NCI-H526 (cell line): ENCODE measurements around the gene NLRC5.
"Not testable (repeated sequence)": the region's sequence is repeated elsewhere in the genome, so short reads cannot be mapped to it uniquely, and the experiment has no call there.

Experiments used
- DNase-seq, 2 experiments: peaks; one replicate each; lab custom pipeline; 2025; lab: John Stamatoyannopoulos, UW

Gene NLRC5

DNA sequence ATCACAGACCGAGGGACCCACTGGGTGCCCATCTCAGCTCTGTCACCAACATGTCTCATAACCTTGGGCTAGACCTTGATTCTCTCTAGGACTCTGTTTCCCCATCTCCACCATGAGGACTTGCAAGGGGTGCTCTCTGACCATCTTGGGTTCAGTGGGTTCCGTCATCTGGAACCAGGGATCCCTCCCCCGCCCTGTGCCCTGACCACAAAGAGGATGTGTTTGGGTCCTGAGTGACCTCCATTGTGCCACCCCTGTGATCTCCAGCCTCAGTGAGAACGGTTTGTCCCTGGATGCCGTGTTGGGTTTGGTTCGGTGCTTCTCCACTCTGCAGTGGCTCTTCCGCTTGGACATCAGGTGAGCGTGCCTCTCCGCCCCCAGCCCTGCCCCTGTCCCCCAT, 53.9 kb downstream of the NLRC5 start:
- DNase-seq, result no peak

DNA sequence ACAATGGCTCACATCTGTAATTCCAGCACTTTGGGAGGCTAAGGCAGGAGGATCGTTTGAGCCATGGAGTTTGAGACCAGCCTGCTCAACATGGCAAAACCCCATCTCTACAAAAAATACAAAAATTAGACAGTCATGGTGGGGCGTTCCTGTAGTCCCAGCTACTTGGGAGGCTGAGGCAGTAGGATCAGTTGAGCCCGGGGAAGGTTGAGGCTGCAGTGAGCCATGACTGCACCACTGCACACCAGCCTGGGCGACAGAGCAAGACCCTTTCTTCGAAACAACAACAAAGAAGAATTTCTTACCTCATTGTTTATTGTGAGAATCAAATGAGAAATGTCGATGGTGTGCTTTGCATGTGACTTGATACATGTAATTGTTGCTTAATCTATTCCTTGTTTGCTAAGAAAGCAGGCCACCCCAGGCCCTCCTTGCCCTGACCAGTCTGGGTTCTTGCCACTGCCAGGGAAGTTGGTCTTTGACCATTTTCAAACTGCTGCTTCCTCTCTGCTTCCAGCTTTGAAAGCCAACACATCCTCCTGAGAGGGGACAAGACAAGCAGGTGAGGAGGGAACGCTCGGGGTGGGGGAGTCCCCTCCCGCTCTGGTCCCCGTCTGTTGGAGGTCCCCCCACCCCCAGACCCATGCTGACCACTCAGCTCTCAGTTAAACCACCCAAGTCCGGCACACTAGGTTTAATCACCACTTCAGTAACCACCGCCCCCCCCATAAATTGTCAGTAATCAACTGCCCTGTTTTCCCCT, 55.8 kb downstream of the NLRC5 start:
- DNase-seq, result no peak

DNA sequence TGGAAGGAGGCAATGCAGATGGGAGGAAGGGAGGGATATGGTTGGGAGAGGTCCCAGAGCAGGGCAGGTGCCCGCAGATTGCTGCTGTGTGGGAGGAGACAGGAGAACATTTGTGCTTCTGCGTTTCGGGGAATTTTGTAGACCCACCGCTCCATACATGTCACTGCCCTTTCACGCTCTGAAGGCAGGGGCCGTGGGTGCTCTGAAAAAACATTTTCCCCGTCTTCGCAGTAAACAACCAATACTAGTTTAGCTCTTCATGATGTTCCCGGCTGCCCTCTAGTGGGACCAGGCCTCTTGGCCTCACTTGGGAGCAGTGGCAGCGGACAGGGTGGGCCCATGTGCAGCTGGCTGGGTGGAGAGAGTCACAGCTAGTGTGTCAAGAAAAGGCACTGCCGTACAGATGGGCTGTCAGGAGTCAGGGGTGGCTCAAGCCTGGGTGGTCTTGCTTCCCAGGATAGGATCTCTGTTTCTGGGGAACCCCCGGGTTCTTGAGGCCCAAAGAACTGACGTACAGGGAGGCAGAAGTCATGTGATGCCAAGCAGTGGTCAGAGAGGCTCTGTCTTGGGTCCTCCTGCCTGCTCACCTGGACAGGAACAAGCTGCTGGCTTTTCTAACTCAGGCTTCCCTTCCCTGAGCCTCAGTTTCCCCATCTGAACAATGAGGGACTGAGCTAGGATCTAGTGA, 56.5 kb downstream of the NLRC5 start:
- peak; percentile 36 to 62 for DNase-seq

DNA sequence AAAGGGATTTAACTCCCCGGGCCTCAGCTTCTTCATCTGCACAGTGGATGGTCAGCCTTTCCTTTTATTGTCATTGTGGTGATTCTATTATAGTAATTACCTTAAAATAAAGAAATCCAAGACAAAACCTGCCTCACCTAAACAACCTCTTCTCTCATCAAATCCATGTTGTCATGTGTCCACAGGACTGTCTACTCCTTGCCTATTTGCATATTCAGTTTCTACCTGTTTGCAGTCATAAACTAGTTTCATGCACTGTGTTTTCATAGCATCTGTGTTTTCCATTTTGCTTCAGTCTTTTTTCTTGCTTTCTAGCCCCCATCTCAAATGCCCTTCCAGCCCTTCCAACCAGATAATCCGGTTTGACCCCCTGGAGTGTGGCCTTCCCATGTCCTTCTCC, 58.7 kb downstream of the NLRC5 start:
- DNase-seq, result peak; percentile 20 to 34

DNA sequence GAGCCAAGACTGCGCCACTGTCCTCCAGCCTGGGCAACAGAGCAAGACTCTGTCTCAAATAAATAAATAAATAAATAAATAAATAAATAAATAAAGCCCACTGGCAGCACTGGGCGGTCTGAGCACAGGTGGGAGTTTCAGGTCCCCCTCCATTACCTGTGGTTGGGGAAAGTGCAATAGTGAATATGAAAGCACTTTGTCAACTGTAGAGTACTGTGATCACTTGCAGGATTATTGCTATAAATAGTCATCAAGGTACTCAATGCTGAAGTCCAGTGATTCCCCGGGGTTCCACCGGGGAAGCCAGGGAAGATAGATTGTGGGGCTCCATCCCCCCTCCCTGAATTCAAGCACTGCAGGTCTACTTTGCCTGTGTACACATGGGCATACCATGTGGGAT, 60.3 kb downstream of the NLRC5 start:
- DNase-seq, result peak in 1 of 2 experiments; percentile 19

DNA sequence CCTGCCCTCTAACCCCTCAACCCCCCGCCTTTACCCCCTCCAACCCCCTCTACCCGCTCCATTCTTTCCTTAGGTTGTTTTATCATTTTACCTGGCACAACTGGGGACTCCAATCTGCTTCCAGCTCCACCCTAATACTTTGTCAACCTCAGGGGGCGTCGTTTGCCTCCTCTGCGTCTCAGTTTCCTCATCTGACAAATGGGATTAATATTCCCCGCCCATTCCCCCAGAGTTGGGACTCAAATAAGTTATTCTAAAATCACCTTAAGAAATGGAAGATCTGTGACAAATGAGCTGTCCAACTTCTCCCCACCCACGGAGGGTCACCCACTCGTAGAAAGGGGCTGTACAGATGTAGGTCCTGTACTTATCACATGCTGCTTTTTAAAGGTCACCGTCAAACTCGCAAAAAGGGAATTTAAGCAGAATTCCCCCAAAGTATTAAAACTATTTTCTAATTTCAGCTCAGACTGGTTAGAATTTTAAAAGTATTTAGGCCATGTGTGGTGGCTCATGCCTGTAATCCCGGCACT, 62.4 kb downstream of the NLRC5 start:
- no peak for DNase-seq

DNA sequence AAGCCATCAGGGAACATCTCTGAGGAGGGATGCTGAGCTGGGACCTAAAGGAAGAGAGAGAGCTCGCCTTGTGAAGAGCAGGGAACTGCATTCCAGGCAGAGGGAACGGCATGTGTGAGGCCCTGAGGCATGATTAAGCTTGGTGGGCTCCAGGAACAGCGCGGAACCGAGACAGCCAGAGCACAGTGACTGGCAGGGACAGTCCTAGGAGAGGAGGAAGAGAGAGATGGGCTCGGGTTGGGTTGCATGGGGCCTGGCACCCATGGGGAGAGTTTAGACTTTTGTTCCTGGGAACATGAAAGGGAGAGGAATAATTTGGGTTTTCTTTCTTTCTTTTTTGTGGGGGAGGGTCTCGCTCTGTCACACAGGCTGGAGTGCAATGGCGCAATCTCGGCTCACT, 63.8 kb downstream of the NLRC5 start:
- no peak for DNase-seq

DNA sequence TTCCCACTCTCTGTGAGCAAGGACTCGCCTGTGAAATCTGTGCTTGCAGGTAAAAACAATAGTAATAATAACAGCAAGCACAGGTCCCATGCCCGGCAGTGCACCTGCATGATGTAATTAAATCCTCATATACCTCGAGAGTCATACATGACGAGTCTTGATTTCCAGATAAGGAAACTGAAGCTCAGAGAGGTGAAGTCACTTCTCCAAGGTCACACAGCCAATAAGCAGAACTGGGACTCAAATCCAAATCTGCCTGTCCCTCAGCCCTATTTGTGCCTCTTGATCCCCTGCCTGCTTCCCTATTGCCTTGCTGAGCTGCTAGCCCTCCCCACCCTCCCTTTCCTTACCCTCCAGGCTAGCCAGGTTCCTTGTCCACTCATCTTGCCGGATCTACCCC, 65.0 kb downstream of the NLRC5 start:
- no peak for DNase-seq

DNA sequence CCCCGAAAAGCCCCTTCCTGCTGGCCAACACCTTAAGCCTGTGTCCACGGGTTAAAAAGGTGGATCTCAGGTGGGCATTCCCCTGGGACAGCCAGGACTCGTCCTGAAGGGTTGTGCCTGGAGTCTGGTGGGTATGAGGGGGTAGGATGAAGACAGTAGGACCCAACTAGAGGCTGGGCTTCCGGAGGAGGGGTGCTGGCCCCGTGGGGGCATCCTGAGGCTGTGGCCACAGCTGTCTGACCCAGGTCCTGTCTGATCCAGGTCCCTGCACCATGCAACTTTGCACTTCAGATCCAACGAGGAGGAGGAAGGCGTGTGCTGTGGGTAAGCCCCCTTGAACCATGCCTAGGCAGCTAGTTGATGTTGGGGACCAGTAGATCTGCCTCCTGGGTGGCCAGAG, 65.4 kb downstream of the NLRC5 start:
- no peak for DNase-seq

DNA sequence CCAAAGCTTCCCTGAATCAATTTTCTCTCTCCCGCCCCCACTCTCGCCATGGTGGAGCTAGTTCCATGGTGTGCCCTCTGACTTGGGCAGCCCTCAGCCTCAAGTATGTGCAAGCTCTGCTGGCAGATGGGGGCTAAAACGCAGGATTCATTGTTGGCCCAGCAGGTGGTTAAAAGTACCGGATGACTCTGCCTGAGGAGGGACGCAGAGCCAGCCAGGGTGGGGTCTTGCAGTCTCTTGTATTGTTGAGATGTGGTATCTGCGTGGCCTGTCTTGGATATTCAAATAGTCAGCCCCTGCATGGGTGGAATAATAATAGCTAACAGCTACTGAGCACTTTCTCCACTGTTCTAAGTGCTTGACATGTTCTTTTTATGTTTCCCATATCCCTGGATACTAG, 66.3 kb downstream of the NLRC5 start:
- no peak for DNase-seq

DNA sequence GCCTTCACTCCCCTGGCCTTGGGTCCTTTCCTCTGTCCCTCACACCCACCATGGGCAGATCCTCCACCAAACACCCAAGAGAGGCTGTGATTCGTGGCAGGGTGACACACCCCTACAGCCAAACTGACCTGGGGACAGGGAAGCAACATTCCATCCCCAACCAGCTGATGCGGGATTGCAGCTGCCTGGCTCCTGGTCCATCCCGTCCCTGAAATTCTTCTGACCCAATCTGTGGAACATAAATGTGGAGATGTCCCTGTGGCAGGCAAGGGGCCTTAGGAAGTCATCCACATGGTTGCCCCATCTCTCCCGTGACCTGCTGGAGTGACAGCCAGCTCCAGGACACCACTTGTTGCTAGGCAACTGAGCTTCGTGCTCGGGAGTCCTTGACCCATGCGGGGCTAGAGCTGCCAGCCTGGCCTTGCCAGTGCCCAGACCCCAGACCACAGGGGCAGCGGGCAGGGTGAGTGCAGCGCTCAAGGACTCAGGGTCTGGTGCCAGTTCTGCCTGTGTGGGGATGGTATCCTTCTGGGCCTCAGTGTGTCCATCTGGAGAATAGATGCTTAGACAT, 69.0 kb downstream of the NLRC5 start:
- DNase-seq, result no peak

DNA sequence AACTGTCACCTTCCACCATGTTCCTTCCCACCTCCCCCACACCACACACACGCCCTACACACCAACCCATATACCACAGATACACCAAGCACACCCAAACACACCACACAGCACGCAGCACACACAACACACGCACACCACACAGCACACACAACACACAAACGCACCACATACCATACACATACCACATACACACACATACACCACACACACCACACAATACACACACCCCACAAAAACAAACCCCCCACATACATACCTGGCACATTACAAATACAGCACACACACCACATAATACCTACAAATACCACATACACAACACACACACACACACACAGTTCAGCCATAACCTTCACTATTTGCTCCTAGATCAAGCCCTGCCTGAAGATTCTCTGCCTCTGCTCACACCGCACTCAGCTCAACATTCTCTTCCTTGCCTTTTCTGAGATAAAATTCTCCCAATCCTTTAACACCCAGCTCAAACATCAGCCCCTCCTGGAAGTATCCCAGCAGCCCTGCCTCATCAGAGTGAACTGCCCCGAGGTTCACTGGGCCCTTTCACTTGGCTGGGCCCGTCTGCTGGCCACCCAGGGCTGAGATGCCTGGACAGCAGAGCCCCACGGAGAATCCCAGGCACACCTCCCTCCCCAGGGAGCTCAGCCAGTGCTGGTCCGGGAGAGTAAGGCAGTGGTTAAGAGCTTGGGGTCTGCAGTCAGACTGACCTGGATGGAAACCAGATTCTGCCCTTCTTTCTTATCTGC, 71.1 kb downstream of the NLRC5 start:
- no peak for DNase-seq

DNA sequence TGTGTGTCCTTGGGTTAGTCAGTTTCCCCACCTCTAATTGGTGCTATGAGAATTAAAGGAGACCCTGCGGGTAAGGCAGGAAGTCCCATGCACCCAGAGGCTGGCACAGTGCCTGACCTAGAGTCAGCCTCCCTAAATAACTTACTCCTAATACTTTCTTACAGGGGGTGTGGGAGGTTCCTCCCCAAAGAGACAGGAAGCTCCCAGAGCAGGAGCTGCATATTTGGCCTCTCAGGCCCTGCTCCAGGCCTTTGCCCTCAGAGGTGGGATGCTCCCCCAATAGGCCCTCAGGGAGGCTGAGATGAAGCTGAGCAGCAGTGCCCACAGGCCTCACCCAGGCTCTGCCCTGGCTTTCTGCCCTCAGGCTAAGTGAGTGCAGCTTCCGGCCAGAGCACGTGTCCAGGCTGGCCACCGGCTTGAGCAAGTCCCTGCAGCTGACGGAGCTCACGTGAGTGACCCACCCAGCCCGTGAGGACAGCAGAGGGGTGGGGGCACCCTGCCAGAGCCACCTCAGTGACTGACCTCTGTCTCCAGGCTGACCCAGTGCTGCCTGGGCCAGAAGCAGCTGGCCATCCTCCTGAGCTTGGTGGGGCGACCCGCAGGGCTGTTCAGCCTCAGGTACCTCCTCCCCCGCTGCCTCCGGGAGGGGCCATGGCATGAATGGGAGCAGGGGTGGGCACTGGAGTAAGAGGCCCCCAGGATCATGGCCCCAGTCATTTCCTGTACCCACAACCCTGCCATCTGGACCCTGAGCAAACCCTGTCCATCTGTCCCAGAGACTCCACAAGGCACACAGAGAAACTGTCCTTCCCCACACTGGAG, 71.9 kb downstream of the NLRC5 start:
- no peak for DNase-seq

DNA sequence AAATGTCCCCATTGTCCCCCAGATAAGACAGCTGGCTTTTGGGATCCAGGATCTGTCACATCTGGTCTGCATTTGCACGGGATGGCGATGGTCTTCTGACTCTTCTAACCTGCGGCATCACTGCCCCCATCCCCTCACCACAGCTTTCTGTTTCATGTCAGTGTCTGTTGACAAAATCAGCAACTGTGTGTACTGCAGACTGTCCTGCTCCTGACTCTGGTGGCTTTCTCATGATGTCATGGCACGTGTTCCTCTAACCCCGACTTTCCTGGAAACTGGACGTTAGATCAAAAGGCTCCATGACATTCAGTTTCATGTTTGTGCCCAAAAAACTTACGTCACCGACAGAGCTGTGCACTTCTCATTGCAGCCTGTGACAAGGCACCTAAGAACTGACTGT, 73.0 kb downstream of the NLRC5 start:
- no peak for DNase-seq

DNA sequence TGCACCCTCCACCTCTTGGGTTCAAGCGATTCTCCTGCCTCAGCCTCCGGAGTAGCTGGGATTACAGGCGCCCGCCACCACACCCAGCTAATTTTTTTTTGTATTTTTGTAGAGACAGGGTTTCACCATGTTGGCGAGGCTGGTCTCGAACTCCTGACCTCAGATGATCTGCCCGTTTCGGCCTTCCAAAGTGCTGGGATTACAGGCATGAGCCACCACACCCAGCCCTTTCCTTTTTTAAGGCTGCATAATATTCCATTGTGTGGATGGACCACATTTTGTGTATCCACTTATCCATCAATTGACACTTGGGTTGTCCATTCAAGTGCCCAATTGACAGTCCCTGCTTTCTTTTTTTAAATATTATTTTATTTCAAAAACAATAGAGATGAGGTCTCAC, 73.8 kb downstream of the NLRC5 start:
- not testable (repeated sequence) for DNase-seq

DNA sequence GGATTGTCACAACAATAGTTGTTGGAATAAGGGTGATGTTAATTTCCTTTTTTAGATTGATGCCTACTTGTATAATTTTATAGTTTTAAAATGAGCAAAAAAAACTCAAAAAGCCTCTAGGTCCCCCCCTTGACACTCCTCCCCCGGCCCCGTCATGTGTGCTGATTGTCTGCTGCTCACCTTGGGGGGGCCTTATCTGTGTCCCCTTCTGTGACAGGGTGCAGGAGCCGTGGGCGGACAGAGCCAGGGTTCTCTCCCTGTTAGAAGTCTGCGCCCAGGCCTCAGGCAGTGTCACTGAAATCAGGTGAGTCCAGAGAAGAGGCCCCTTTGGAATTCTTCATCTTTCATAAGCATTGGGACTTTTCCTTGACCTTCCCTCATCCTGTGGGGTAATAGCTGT, 75.6 kb downstream of the NLRC5 start:
- no peak for DNase-seq

DNA sequence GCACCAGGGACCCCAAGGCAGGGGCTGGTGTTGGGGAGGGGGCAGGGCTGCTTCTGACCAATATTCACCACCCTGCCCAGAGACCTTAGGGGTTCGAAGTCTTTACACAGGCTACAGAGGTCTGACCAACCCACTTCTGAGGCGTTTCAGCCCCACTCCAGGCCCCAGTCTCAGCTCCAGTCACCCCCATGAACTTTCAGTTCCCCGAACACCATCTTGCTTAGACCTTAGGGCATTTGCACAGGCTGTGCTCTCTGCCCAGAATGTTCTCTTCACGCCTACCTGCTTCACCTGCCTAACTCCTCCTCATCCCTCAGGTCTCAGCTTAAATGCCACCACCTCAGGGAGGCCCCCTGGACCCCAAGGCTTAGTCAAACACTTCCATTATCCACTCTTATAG, 77.3 kb downstream of the NLRC5 start:
- no peak for DNase-seq

DNA sequence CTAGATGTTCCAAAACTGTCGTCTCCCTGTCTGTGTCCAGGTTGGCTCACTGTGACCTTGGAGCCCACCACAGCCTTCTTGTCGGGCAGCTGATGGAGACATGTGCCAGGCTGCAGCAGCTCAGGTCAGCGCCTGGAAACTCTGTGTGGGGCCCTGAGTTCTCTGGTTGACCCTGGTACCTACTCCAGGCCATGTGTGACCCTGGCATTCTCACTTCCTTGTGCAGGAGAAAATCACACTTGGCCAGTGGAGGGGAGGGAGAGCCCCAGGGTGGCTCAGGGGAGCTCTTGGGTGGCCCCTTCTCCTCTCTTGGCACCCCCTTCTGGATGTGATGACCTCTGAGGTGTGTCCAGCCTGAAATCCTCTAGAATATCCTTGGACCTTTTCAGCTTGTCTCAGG, 78.0 kb downstream of the NLRC5 start:
- DNase-seq, result no peak

DNA sequence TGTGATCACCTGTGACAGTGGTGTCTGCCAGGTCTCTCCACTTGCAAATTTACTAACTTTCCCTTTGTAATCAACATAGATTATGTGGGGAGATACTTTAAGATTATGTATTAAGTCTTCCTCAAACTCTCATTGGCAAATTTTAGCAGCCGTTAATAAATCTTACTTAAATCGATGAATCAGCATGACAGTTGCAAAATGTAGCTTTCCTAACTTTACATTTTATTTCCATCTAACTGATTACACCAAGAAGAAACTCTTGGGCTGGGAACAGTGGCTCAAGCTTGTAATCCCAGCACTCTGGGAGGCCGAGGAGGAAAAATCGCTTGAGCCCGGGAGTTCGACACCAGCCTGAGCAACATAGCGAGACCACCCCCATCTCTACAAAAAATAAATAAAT, 79.7 kb downstream of the NLRC5 start:
- no peak for DNase-seq

DNA sequence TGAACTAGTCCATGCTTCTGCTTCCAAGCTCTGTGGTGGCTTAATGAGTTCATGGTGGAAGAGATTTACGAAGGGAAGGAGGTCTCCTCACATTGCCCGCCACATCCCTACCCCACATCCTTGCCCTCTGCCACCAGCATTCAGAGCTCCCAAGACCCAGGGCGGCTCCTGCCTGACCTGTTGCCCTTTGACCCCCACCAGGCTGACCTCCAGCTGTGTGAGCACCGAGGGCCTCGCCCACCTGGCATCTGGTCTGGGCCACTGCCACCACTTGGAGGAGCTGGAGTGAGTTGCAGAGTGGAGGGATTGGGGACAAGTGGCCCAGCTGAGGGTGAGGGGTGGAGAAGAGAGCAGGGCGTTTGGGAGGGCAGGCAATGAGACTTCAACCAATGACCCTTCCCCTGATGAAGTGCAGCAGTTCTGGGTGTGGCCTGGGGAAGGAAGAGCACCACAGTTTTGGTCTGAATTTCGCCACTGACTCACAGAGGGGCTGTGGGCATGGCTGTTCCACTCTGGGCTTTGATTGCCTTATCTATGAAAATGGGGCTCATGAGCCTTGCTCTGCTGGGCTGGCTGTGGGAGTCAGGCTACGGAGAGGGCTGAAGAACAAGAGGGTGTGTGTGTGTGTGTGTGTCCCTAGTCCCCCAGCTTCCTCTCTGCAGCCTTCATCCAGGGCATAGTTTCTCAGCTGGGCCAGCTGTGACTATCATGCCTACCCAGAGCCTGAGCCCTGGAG, 80.4 kb downstream of the NLRC5 start:
- DNase-seq, result no peak

DNA sequence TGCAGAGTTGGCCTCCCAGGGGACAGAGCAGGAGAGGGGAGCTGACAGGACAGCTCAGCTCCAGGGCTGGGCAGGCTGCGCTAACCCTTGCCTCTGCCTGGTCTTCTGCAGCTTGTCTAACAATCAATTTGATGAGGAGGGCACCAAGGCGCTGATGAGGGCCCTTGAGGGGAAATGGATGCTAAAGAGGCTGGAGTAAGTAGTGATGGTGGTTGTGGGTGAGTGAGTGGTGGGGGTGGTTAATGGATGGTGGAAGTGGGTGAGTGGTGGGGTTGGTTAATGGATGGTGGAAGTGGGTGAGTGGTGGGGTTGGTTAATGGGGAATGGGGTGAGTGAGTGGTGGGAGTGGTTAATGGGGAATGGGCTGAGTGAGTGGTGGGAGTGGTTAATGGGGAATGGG, 81.1 kb downstream of the NLRC5 start:
- no peak for DNase-seq
